MM.1S (cell line): ENCODE measurements around the gene PICALM.

ENCODE experiments used
- EZH2 ChIP-seq: fragments of 300-600 bp; sonication (generic); optimal IDR thresholded peaks from 2 replicates; pipeline ENCODE3; 2017; ENCODE audit warnings: low read depth, mild to moderate bottlenecking, antibody characterized with exemption, low read length, mixed read lengths
- TF ChIP-seq, protein P1 (sequence below): fragments of 300-600 bp; sonication (generic); IDR thresholded peaks from 2 replicates; pipeline ENCODE4 v1.5.1; 2016; ENCODE audit warnings: antibody characterized with exemption, low read length, mixed read lengths

- TF ChIP-seq, protein P1, sequence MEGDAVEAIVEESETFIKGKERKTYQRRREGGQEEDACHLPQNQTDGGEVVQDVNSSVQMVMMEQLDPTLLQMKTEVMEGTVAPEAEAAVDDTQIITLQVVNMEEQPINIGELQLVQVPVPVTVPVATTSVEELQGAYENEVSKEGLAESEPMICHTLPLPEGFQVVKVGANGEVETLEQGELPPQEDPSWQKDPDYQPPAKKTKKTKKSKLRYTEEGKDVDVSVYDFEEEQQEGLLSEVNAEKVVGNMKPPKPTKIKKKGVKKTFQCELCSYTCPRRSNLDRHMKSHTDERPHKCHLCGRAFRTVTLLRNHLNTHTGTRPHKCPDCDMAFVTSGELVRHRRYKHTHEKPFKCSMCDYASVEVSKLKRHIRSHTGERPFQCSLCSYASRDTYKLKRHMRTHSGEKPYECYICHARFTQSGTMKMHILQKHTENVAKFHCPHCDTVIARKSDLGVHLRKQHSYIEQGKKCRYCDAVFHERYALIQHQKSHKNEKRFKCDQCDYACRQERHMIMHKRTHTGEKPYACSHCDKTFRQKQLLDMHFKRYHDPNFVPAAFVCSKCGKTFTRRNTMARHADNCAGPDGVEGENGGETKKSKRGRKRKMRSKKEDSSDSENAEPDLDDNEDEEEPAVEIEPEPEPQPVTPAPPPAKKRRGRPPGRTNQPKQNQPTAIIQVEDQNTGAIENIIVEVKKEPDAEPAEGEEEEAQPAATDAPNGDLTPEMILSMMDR, result no peak
- no peak for TF ChIP-seq EZH2
Observed at GRCh38 chr11:85951049-85951405, 117.9 kb downstream of the PICALM start.
